OCI-LY1 (cell line): ENCODE measurements around the gene COL15A1.

Source experiments
- EZH2 ChIP-seq: fragments of 200-600 bp; sonication (generic), shearing (Covaris generic); IDR thresholded peaks from 2 replicates; pipeline ENCODE4 v1.8.0; 2017; ENCODE audit warnings: borderline replicate concordance, mixed run types, mild to moderate bottlenecking, antibody characterized with exemption, low read length, moderate library complexity, mixed read lengths
- TF ChIP-seq, protein P1 (sequence below): fragments of 200-600 bp; sonication (generic), shearing (Covaris generic); IDR thresholded peaks from 2 replicates; pipeline ENCODE4 v1.5.1; 2017; ENCODE audit warnings: mild to moderate bottlenecking, antibody characterized with exemption, low read length, moderate library complexity, mixed read lengths

DNA sequence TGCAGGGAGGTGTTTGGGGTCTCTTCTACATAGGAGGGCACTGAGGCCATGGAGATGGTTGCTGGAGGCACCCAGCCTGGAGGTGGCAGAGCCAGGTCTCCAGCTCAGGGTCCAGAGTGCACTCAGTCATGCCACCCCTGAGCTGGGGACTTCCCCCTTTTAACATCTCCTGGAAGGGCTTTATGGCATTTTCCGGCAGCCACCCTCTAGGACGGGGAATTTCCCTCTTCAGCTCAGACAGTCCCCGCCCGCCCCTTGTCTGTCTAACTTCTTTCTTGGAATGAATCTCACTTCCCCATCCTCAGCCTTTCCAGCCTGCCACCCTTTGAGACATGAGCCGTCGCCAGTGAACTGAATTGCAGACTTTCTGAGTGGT lies 49.9 kb downstream of the COL15A1 start:
- TF ChIP-seq, protein P1, sequence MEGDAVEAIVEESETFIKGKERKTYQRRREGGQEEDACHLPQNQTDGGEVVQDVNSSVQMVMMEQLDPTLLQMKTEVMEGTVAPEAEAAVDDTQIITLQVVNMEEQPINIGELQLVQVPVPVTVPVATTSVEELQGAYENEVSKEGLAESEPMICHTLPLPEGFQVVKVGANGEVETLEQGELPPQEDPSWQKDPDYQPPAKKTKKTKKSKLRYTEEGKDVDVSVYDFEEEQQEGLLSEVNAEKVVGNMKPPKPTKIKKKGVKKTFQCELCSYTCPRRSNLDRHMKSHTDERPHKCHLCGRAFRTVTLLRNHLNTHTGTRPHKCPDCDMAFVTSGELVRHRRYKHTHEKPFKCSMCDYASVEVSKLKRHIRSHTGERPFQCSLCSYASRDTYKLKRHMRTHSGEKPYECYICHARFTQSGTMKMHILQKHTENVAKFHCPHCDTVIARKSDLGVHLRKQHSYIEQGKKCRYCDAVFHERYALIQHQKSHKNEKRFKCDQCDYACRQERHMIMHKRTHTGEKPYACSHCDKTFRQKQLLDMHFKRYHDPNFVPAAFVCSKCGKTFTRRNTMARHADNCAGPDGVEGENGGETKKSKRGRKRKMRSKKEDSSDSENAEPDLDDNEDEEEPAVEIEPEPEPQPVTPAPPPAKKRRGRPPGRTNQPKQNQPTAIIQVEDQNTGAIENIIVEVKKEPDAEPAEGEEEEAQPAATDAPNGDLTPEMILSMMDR: no peak
- no peak for TF ChIP-seq EZH2
